Liver (tissue), 9 donors: ENCODE results near the gene IL1RAPL1. TPM values are rescaled to one million over a fixed set of nuclear protein-coding genes. Genes with fewer than 3 reads are reported as not detected.

Experiments used
- DNase-seq: peaks from one replicate; pipeline ENCODE4 v3.0.0-alpha.2; 2017; ENCODE audit warnings: low spot score
- H3K27ac ChIP-seq, 2 donors: one replicate each; pipeline ENCODE4 v1.7.0; 2013; ENCODE audit warnings: inconsistent platforms in 2 of 2, low read length in 2 of 2, control low read depth in 1 of 2, low read depth in 1 of 2, mild to moderate bottlenecking in 1 of 2
- H3K27me3 ChIP-seq, 4 donors: one replicate each; pipeline versions ENCODE4 v1.6.1 to v1.7.0; 2013; ENCODE audit warnings: low read length in 3 of 4, inconsistent platforms in 1 of 4, mild to moderate bottlenecking in 1 of 4, moderate library complexity in 1 of 4; ENCODE audit not compliant: control insufficient read depth in 4 of 4, insufficient read depth in 4 of 4
- H3K36me3 ChIP-seq, 4 donors: one replicate each; pipeline versions ENCODE4 v1.6.1 to v1.7.0; 2013; ENCODE audit warnings: low read length in 3 of 4, mild to moderate bottlenecking in 3 of 4, low read depth in 1 of 4, moderate library complexity in 1 of 4; ENCODE audit not compliant: control insufficient read depth in 4 of 4, insufficient read depth in 3 of 4
- H3K4me1 ChIP-seq, 4 donors: one replicate each; pipeline versions ENCODE4 v1.6.1 to v1.7.0; 2013; ENCODE audit warnings: low read length in 3 of 4, mild to moderate bottlenecking in 3 of 4, moderate library complexity in 1 of 4; ENCODE audit not compliant: control insufficient read depth in 4 of 4, insufficient read depth in 4 of 4
- H3K4me3 ChIP-seq, 3 donors: one replicate each; pipeline versions ENCODE4 v1.6.1 to v1.7.0; 2013; ENCODE audit warnings: low read length in 3 of 3, control low read depth in 1 of 3, low read depth in 1 of 3, mild to moderate bottlenecking in 1 of 3
- H3K9ac ChIP-seq, 2 donors: one replicate each; pipeline ENCODE4 v1.7.0; 2013; ENCODE audit warnings: low read length in 2 of 2, mild to moderate bottlenecking in 2 of 2, moderate library complexity in 2 of 2, control low read depth in 1 of 2, low read depth in 1 of 2
- H3K9me3 ChIP-seq, 4 donors: one replicate each; pipeline versions ENCODE4 v1.6.1 to v1.7.0; 2013; ENCODE audit warnings: low read length in 3 of 4; ENCODE audit not compliant: control insufficient read depth in 4 of 4
- FOXA1 ChIP-seq: IDR thresholded peaks from 2 replicates; pipeline ENCODE4 v1.6.1; 2016; ENCODE audit warnings: antibody characterized with exemption
- GABPA ChIP-seq, 2 donors: IDR thresholded peaks in 1 of 2; conservative IDR thresholded peaks in 1 of 2; 2 replicates each; pipeline ENCODE4 v1.6.1; 2016; ENCODE audit warnings: antibody characterized with exemption in 2 of 2, mild to moderate bottlenecking in 1 of 2, moderate library complexity in 1 of 2
- HNF4A ChIP-seq, 2 donors: conservative IDR thresholded peaks; 2 replicates each; pipeline ENCODE4 v1.6.1; 2016; ENCODE audit warnings: antibody characterized with exemption in 2 of 2, mild to moderate bottlenecking in 2 of 2
- HNF4G ChIP-seq: IDR thresholded peaks from 2 replicates; pipeline ENCODE4 v1.6.1; 2016; ENCODE audit warnings: antibody characterized with exemption
- JUND ChIP-seq, 2 donors: IDR thresholded peaks; 2 replicates each; pipeline ENCODE4 v1.6.1; 2016; ENCODE audit warnings: antibody characterized with exemption in 2 of 2
- NR2F2 ChIP-seq: IDR thresholded peaks from 2 replicates; pipeline ENCODE4 v1.6.1; 2016; ENCODE audit warnings: antibody characterized with exemption
- RAD21 ChIP-seq, 2 donors: IDR thresholded peaks; 2 replicates each; pipeline ENCODE4 v1.6.1; 2016; ENCODE audit warnings: antibody characterized with exemption in 2 of 2, mild to moderate bottlenecking in 2 of 2
- RXRA ChIP-seq, 2 donors: IDR thresholded peaks; 2 replicates each; pipeline ENCODE4 v1.6.1; 2017 to 2018; ENCODE audit warnings: antibody characterized with exemption in 2 of 2, mild to moderate bottlenecking in 1 of 2
- SP1 ChIP-seq: IDR thresholded peaks from 2 replicates; pipeline ENCODE4 v1.6.1; 2018; ENCODE audit warnings: antibody characterized with exemption, mild to moderate bottlenecking
- TAF1 ChIP-seq: conservative IDR thresholded peaks from 2 replicates; pipeline ENCODE4 v1.6.1; 2016; ENCODE audit warnings: antibody characterized with exemption, mild to moderate bottlenecking
- YY1 ChIP-seq: IDR thresholded peaks from 2 replicates; pipeline ENCODE4 v1.6.1; 2016; ENCODE audit warnings: antibody characterized with exemption, mild to moderate bottlenecking
- WGBS: extraction: QIAGEN DNeasy Blood & Tissue Kit; methylation state at CpG from one replicate; pipeline ENCODE4 v1.1.7; 2013; 5-methylcytosine and 5-hydroxymethylcytosine counted together
- polyA plus RNA-seq, 2 donors: library from polyadenylated mRNA; stranded (reverse) in 1 of 2; unstranded in 1 of 2; fragments of 200-250 nt in 1 of 2; fragments of >200 nt in 1 of 2; fragmentation: Nextera tagmentation in 1 of 2; extraction: Ambion mirVana in 1 of 2; gene quantifications; one replicate each; pipeline versions ENCODE4 v1.2.1 to v1.2.3, GENCODE V29; 2013 to 2015
- total RNA-seq, 2 donors: library from RNA; depleted of rRNA; stranded (reverse); fragments of >200 nt; gene quantifications; one replicate each; pipeline ENCODE4 v1.2.3, GENCODE V29; 2014
- TF ChIP-seq, protein P1 (sequence below): IDR thresholded peaks from 2 replicates; pipeline ENCODE4 v1.6.1; 2016; ENCODE audit warnings: antibody characterized with exemption
- TF ChIP-seq, protein P2 (sequence below): fragments of 150-350 bp; IDR thresholded peaks from 2 replicates; pipeline ENCODE4 v1.5.1; 2017; ENCODE audit warnings: improper control_type of control experiment, low read depth, low read length; ENCODE audit not compliant: missing input control
- TF ChIP-seq, protein P3 (sequence below): IDR thresholded peaks from 2 replicates; pipeline ENCODE4 v1.6.1; 2016; ENCODE audit warnings: antibody characterized with exemption
- TF ChIP-seq, protein P4 (sequence below): IDR thresholded peaks from 2 replicates; pipeline ENCODE4 v1.6.1; 2016; ENCODE audit warnings: antibody characterized with exemption
- donor health status: healthy.
- donor health status: healthy.
- donor health status: healthy.
- donor health status: healthy.
- donor health status: healthy.

The IL1RAPL1 gene
- total and polyA plus RNA-seq, 4 donors: 0.08 to 0.33 TPM; not detected in 2

DNA sequence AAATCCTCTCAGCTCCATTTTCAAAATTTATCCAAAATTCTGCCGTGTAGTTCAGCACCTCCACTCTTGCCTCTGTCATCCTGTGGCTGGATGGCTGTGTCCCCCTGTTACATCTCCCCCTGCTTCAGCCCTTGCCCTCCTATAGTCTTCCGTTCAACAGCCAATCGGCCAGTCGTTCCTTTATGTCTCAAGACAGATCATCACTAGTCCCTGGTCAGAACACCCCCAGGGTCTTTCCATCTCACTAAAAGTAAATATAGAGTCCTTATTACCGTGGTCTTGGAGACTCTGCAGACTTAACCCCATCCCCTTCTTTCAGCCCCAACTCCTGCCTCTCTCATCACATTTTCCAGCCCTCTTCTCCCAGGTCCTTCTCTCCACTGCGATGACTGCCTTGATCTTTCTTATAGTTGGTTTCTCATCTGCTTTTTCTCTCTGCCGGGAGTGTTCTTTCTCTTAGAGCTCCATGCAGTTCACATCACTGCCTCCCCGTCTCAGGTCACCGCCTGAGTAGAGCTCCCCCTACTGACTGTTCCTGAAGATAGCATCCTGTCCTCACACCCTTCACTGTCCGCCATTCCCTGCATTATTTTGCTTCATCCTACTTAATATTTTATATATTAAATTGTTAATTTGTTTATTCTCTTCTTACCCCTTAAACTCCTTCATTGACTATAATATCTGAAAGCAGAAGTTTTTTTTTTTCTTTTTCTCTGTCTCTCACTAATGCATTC, 891.3 kb downstream of the IL1RAPL1 start:
- no peak for TF ChIP-seq SP1
- TF ChIP-seq, protein P1, sequence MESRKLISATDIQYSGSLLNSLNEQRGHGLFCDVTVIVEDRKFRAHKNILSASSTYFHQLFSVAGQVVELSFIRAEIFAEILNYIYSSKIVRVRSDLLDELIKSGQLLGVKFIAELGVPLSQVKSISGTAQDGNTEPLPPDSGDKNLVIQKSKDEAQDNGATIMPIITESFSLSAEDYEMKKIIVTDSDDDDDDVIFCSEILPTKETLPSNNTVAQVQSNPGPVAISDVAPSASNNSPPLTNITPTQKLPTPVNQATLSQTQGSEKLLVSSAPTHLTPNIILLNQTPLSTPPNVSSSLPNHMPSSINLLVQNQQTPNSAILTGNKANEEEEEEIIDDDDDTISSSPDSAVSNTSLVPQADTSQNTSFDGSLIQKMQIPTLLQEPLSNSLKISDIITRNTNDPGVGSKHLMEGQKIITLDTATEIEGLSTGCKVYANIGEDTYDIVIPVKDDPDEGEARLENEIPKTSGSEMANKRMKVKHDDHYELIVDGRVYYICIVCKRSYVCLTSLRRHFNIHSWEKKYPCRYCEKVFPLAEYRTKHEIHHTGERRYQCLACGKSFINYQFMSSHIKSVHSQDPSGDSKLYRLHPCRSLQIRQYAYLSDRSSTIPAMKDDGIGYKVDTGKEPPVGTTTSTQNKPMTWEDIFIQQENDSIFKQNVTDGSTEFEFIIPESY: no peak
- TF ChIP-seq, protein P2, sequence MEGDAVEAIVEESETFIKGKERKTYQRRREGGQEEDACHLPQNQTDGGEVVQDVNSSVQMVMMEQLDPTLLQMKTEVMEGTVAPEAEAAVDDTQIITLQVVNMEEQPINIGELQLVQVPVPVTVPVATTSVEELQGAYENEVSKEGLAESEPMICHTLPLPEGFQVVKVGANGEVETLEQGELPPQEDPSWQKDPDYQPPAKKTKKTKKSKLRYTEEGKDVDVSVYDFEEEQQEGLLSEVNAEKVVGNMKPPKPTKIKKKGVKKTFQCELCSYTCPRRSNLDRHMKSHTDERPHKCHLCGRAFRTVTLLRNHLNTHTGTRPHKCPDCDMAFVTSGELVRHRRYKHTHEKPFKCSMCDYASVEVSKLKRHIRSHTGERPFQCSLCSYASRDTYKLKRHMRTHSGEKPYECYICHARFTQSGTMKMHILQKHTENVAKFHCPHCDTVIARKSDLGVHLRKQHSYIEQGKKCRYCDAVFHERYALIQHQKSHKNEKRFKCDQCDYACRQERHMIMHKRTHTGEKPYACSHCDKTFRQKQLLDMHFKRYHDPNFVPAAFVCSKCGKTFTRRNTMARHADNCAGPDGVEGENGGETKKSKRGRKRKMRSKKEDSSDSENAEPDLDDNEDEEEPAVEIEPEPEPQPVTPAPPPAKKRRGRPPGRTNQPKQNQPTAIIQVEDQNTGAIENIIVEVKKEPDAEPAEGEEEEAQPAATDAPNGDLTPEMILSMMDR: peak; percentile 61
- TF ChIP-seq RAD21 (IDR thresholded peaks at IDR 0.05): peak; percentile 74 to 83
- no peak for TF ChIP-seq YY1
- DNase-seq: no peak
- Histone ChIP-seq H3K9ac (no peak overlapping the region), H3K27ac (no peak overlapping the region), H3K4me3 (no peak overlapping the region), H3K27me3 (no peaks in the 10 kb centered on the region), H3K9me3 (no peaks in the 10 kb centered on the region), H3K4me1 (peaks cover 0 to 4% (median 0%) of the 10 kb centered on the region in 4 donors), H3K36me3 (no peaks in the 10 kb centered on the region)
- WGBS: 42% methylated on average over 10 of the region's 10 CpGs

DNA sequence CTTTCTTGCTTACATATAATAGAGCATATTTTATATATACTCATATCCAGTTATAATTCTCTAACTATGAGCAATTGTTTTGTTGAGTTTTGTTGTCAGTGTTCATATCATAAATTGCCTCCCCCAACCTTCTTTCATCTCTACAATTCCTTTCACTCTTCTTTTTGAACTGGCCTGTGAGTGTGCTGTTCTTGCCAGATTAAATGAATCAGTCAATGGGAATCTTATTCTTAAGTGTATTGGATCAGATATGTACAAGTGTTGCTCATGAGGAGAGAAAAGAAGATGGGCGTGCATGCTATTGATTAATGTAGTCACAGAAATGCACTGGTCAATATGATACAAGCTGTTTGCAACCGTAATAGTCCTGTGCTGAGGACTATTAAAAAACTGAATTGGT, 900.0 kb downstream of the IL1RAPL1 start:
- no peak overlapping the region for H3K9ac ChIP-seq
- 96% methylated on average over 2 of the region's 2 CpGs for WGBS
- H3K27ac ChIP-seq: no peak overlapping the region
- DNase-seq: no peak
- H3K4me1 ChIP-seq: no peaks in the 10 kb centered on the region
- H3K27me3 ChIP-seq: no peaks in the 10 kb centered on the region
- H3K9me3 ChIP-seq: no peaks in the 10 kb centered on the region
- H3K4me3 ChIP-seq: no peak overlapping the region
- no peaks in the 10 kb centered on the region for H3K36me3 ChIP-seq
- TF ChIP-seq NR2F2: no peak
- TF ChIP-seq RXRA (IDR thresholded peaks at IDR 0.05): no peak

DNA sequence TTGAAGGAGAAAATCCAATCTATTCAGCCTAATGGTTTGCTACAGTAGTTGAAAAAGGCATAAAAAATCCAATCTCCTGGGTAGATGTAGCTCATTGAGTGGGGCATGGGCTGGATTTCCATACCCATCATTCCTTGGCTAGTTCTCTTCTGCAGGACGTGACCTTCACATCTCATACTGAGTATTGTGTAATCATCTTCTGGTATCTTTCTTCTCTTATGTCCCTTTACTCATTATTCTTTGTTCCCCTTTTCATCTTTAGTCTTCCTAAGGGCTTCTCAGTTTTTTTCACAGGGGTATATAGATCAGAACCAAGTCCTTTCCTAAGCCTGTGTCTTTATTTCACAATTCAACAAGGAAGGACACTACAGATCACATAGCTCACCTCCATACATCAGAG, 900.5 kb downstream of the IL1RAPL1 start:
- Histone ChIP-seq H3K36me3 (no peaks in the 10 kb centered on the region), H3K9me3 (no peaks in the 10 kb centered on the region), H3K4me1 (no peaks in the 10 kb centered on the region), H3K27ac (no peak overlapping the region), H3K9ac (no peak overlapping the region), H3K4me3 (no peak overlapping the region), H3K27me3 (no peaks in the 10 kb centered on the region)
- 85% methylated on average over 1 of the region's 1 CpG for WGBS
- no peak for TF ChIP-seq YY1
- TF ChIP-seq TAF1: no peak
- TF ChIP-seq HNF4A (conservative IDR thresholded peaks at IDR 0.05): no peak
- TF ChIP-seq RAD21 (IDR thresholded peaks at IDR 0.05): no peak
- TF ChIP-seq, protein P3, sequence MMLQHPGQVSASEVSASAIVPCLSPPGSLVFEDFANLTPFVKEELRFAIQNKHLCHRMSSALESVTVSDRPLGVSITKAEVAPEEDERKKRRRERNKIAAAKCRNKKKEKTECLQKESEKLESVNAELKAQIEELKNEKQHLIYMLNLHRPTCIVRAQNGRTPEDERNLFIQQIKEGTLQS: no peak
- TF ChIP-seq NR2F2: no peak
- TF ChIP-seq JUND (IDR thresholded peaks at IDR 0.05): no peak
- no peak for TF ChIP-seq HNF4G
- TF ChIP-seq GABPA (IDR thresholded peaks at IDR 0.05 in 1 of 2, conservative IDR thresholded peaks at IDR 0.05 in 1 of 2): no peak
- TF ChIP-seq SP1: no peak
- TF ChIP-seq RXRA (IDR thresholded peaks at IDR 0.05): no peak
- TF ChIP-seq FOXA1: no peak
- TF ChIP-seq, protein P4, sequence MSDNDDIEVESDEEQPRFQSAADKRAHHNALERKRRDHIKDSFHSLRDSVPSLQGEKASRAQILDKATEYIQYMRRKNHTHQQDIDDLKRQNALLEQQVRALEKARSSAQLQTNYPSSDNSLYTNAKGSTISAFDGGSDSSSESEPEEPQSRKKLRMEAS: no peak
- no peak for DNase-seq
